HG02938 (cell line): ENCODE measurements around the gene ACAP1.

Experiments used
- ATAC-seq: cut with Tn5 transposase; IDR thresholded peaks from one replicate; pipeline ENCODE4 v1.9.1; 2021; ENCODE audit warnings: mild to moderate bottlenecking, moderate library complexity; ENCODE audit not compliant: unreplicated experiment

The ACAP1 gene

GRCh38 chr17:7309628-7310027 is 26.7 kb upstream of the ACAP1 start:
- no peak for ATAC-seq

- no peak for ATAC-seq
Measured at GRCh38 chr17:7311110-7311705, 25.1 kb upstream of the ACAP1 start.

GRCh38 chr17:7312432-7313087 is 23.8 kb upstream of the ACAP1 start:
- ATAC-seq = no peak

DNA sequence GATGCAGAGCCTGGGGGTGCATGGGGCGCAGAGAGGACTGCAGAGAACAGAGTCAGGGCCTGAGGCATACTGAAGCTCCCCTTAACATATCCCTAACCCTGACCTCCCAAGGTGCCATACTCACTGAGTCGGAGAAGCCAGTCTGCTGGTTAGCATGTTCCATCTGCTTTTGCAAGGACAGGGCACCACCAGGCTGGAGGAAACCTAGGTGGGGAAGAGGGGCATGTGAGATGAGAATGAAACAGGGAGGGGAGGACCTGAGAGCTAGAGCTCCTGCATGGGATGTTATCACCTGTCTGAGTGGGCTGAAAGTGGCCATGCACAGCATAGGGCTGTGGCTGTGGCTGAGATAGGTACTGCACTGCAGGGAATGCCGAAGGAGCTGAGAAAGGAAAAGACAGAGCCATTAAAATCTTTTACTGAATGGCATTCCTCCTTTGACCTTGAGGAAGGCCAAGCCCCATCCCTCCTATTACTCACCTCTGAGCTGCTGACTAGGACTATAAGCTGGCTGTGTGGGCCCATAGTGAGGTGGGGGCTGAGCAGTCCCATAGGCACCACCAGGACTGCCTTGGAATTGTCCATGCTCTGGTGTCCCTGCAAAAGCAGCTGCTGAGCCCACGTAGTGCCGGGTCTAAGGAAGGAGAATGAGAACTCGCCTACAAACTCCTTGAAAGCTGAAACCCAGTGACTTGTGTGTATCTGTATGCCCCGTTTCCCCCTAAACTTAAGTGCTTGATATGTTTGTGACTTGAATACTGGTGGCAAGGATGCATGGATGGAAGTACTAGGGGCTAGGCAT is 23.0 kb upstream of the ACAP1 start:
- ATAC-seq = no peak

- ATAC-seq = no peak
Measured at GRCh38 chr17:7313890-7314718, 22.2 kb upstream of the ACAP1 start.

DNA sequence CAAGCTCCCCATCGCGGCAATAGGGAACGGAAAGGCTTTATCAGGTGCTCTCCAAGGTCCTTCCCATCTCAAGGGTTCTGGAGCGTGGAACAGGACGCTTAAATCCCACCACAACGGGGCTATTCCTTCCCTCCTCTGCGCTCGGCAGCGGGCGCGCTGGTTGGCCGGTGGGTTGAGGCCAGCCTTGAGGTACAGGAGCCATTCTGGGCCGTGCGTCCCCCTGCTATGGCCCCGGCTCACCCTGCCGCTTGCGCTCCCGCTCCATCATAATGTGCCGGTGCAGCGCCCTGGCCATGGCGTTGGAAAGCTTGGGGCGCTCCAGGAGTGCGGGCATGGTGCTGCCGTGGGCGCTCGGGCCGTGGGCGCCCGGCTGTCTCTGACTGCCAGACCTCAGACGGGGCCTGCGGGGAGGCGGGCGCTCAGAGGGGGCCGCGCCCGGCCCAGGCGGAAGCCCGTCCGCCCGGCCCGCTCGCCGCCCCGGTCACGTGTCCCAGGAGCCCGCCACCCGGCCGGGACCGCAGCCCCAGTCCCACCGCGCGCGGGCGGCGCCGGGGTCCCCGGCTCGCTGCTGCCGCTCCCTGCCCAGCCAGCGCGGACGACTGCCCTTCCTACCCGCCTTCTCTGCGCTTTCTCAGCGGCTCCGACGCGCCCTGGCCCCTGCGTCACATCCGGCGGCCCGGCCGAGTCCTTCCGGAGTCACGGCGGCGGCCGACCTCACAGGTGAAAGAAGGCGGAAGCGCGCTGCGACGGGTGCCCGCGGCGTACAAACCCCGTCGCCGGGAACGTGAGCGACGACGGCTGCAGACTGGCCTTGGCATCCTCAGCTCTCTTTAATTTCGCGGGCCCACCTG is 21.4 kb upstream of the ACAP1 start, which contains the start of gene GPS2:
Gene GPS2 (minus strand): TSS at position 642 of the 851 bp plus-strand sequence. CDS start 308 bp downstream, at position 334.
- ATAC-seq = peak; percentile 60

DNA sequence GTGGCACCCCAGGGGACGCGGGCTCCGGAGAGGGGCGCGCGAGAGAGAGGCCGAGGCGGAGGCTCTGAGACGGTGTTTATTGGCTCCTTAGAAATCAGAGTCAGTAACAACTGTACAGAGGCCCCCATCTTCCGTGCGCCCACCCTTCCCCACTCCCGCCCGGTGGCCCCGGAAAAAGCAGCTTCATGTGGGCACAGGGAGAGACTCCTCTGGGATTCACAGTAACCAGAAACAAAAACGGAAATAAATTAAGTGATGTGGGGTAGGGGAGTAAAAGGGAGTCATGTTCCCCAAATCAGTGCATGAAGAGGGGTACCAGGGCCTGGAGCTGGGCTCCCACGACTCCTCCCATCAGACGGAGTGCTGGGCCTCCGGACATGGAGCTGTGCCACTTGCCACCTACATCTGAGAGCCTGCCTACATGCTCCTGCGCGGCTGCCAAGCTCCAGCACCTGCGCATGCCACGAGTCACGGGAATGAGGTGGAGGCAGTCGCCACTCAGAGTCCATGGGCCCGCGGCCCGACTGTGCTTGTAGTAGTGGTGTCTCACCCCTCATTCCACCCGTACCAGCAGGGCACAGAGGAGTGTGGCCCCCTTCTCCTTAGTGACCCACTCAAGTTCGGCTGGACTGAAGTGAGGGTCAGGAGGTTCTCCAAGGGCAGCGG is 20.6 kb upstream of the ACAP1 start:
- ATAC-seq = peak; percentile 7

DNA sequence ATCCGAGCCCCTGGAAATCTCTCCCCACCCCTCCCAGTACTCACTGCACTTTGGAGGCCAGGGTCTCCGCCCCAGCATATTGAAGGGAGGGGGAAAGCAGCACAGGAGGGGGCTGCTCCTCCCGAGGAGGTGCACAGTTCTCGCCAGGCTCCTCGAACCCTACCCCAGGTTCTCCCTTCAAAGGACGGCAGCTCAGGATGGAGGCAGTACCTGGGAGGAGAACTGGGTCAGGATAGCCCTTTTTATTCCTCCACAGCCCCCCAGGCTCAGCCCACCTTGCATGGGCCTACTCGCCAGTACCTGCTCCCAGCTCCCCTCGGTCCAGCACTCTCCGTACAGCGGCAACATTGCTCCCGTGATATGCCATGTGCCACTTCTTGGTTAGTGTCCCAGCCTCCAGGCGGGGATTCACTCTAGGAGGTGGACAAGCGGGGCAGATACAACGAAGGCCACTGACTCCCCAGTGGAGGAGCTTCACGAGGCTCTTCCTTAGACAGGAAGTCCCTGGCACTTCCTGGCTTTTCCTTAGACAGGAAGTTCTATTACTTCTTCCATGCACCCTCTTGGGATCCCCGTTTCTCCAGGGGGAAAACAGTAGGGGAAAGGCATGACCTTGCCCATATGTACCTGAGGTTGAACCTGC is 19.0 kb upstream of the ACAP1 start:
- ATAC-seq = no peak

DNA sequence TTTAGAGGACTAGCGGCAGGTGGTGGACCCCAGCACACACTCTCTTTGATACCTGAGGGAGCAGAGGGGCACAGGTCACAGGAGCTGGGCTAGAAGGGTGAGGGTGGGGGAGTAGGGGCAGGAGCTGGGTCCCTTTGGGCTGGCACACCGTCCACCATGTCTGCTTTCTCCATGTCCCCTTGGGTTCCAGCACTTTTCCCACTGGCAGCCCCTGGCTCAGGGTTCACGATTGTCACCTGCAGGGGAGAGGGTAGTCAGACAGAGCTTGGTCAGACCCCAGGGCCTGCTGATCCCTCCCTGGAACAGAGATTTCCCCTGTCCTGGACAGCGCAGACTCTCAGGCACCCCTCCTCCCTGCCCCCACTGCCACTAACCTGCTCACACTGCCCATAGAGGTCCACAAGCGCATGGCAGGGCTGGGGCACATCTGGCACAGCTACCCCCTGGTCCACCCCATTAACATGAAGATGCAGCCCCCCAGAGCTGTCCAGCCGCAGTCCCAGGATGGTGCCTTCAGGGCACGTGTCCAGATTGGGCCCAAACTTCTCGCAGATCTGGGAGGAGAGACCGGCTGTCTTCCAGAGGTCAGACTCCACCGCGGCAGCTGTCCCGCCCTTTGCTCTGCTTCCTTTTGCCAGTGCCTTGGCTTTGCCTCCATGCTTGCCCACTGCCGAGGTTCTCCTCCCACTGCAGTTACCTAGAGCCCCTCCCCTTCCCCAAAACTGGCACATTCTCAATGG is 18.0 kb upstream of the ACAP1 start:
- no peak for ATAC-seq

GRCh38 chr17:7321466-7321865 is 14.9 kb upstream of the ACAP1 start:
- no peak for ATAC-seq

DNA sequence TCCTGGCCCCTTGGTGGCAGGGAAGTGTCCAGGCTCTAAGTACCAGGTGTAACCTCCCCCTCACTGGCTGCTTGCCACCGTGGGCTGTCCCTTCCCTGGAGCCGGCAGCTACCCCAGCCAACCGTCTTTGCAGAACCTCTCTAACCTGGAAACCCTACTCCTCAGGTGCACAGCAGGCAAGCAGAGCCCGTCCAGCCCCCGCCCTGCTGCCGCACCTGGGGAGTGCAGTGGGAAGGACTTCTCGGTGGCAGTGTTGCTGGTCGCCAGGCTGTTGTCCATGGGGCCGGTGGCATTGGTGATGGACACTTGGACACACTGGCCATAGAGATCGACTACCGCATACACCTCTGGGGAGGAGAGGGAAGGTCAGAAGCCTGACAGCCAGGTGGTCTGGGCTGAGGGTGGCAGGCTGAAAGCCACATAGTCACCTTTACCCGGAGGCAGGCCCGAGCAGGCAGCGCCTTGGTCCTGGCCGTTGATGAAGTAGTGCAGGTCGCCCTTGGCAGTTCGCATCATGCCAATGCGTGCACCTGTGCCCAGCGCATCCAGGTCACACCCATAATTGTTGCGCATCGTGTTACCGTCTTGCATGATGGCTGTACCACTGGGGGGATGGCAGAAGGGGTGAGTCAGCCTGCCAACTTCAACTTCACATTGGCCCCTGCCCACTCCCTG is 13.7 kb upstream of the ACAP1 start:
- no peak for ATAC-seq

- no peak for ATAC-seq
Measured at GRCh38 chr17:7323731-7324437, 12.4 kb upstream of the ACAP1 start.

DNA sequence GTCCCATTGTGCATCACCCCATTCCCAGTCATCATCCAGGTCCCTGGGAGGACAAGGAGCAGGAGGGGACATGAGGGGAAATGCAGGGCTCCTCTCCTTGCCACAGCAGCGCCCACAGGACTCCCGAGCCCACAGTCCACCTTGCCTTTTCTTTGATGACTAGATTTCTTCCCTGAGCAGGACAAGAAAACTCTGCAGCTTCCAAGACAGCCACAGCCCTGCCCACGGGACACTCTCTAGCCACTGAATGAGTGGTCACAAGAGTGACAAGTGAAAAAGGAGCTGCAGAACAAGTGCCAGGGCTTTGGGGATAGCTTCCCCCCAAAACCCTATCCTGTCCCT is 11.9 kb upstream of the ACAP1 start:
- ATAC-seq = no peak

DNA sequence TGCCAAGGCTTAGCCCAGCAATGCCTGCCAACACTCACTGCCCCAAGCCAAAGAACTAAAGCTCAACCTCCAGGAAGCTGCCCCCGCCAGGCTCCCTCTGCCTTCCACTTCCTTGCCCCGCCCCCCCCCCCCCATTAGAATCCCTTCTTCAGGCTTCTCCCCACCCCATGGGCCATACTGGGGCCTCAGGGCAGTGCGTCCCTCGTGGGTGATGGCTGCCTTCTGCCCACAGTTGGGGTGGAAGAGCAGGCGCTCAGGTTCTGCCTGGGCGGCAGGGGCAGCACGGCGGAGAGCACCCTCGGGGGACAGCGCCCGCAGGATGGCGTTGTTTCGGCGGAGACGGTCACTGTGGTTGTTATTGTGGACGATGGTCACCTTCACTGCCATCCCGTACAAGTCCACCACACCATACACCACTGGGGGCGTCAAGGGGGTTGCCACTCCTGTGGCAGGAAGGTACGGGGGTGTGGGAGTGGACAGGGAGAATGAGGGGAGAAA is 11.2 kb upstream of the ACAP1 start:
- no peak for ATAC-seq

- ATAC-seq = no peak
Measured at GRCh38 chr17:7326186-7326585, 10.1 kb upstream of the ACAP1 start.

DNA sequence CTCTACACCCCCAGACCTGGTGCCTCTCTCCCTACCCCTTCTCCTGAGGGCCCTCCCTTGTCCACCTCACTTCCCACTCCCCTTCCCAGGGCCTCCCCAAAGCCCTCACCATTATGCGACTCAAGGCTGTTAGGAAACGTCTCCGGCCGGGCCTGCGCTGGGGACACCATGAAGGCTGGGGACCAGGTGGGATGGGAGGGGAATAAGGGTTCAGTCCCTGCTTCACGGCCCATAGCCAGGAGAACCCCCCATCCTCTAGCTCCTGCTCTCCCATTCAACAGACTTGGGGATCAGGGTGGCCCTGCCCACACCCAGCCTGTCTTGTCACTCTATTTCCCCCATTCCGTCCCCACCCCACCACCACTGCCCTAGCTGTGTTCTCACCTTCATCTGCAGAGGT is 9.3 kb upstream of the ACAP1 start:
- ATAC-seq = no peak

- ATAC-seq = no peak
Measured at GRCh38 chr17:7327501-7327900, 8.8 kb upstream of the ACAP1 start.
